ENCODE measurements around the gene CERKL.

CERKL gene

GRCh38 chr2:181573140-181573736 lies 83.7 kb downstream of the CERKL start:
- no peak for DNase-seq

GRCh38 chr2:181570833-181571661 lies 85.9 kb downstream of the CERKL start:
- DNase-seq = no peak

DNA sequence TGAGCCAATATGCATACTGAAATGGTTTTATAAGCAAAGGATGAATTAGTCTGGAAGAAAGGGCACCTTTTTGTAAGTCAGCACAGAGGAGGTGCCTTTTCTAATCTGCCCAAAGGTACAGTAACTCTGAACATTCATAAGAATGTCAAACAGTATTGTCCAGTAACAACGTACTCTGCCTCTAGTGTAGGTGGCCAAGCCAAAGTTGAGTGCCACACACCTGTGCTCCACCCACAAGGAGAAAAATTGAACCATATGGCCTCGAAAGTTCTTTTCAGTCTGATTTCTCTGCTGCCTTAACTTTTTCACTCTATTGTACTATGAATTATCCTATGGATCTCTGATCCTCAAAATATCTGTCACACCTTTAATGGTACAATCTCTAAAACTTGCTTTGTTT lies 86.8 kb downstream of the CERKL start:
- no peak for DNase-seq

DNA sequence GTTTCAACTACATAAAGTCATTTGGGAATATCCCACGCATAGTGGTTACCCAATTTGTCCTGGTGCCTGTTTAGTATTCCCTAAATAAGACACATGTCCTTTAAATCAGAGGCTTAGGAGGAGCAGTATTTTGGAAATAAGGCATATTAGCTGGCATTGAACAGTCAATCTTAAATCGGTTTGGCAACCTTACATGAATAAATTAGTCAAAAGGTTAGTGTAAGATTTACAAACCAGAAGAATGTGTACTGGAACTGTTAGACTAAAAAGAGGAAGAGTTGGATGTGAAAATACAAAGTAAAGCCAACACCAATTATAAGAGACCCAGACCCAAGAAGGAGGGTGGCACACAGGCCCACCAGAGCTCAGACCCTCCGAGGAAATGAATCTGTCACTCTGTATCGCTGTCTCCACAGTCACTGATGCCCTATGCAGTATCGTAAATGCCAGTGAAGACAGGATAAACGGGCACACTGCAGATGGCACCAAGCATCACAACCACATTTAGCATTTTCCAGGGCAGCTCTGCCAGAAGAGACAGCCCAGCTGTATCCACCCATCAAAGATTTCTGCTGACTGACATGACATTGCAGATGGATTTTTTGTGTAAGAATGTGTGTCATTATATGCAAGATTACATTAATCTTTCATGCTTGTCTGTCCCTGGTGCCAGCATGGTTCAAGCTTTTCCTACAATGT lies 90.4 kb downstream of the CERKL start:
- DNase-seq = no peak

GRCh38 chr2:181563101-181563692 lies 93.7 kb downstream of the CERKL start:
- DNase-seq = no peak

DNA sequence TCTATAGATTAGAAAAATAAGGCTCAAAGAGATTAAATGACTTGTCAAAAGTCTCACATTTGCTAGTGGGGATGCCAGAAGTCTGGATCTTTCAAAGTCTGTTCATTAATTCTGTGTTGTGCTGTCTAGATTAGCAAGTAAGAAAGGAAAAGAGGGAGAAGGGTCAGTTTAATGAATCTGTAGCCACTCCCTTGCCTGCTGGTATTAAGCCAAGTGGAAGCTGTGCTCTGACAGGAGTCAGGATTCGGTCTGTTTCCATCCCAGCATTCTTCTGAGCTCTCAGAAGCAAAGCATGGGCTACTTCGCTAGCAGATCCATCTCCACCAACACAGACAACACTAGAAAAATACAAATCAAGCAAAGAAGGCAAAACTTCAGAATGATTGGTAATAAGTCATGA lies 98.5 kb downstream of the CERKL start:
- DNase-seq = no peak

DNA sequence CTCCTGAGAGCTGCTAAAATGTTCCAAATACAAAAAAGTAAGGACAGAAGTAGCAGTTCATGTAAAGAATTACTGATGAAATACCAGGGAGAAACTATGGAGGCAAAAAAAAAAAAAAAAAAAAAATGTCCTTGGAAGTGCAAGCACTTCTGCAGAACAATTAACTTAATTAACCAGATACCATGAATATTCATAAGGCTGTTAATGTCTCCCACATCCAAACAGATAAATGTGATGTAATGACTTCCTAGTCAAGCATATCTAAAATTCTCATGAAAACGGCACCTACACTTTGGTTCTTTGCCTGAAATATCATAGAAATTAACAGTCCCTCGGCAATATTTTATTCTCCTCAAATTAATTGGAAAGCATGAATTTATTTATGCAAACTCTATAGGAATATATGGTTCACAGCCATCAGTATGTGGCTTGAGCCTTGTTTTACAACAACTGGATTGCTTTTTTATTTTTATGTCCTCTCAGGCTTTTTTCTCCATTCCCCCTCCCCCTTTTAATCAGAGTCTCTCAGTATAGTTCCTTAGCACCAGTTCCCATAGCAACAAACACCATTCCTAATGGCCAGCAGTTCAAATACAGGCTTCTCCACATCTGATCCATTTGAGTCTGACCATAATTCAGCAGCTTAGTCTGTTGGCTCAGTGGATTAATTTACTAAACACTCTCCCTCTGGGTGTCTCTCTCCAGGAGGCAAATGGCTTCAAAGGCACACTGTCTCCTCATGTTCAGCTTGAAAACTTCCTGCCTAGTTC lies 102.7 kb downstream of the CERKL start:
- peak; percentile 77 for DNase-seq

GRCh38 chr2:181553244-181553643 lies 103.7 kb downstream of the CERKL start:
- DNase-seq = no peak

DNA sequence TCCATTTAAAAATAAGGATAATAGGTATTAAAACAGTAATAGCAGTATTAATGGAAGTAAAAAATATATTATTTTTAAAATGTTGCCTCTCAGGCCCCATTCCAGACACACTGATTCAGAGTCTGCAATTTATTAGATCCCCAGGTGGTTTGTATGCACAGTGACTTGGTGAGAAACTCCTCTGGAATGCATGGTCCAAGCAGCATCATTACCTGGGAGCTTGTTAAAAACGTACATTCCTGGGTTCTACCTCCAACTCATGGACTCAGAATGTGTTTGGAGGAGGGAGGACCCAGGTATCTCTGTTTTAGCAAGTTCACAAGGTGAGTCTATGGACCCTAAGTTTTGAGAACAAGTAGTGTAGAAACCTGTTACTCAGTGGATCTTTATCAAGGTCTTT lies 104.1 kb downstream of the CERKL start:
- no peak for DNase-seq

- DNase-seq = no peak
Observed at GRCh38 chr2:181546086-181546485, 110.8 kb downstream of the CERKL start.

GRCh38 chr2:181542170-181542569 lies 114.7 kb downstream of the CERKL start:
- DNase-seq = no peak

GRCh38 chr2:181540421-181540820 lies 116.5 kb downstream of the CERKL start:
- DNase-seq = no peak

- no peak for DNase-seq
Observed at GRCh38 chr2:181536730-181537129, 120.2 kb downstream of the CERKL start.

GRCh38 chr2:181528441-181528840 lies 128.5 kb downstream of the CERKL start:
- DNase-seq = no peak

DNA sequence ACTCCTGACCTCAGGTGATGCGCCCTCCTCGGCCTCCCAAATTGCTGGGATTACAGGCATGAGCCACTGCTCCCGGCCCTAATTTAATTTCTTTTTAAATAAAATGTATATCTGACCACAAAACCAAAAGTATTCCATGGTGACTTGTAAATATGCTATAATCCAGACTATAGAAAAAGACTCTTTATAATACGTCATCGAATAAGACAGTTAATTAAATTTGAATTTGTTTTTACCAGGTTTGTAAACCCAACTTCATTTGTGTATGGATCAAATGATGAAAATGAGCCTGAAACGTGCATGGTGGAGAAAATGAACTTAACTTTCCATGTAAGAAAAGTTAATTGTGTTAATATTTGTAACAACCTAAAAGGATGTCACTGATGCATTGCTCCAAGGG lies 129.8 kb downstream of the CERKL start:
- no peak for DNase-seq

- no peak for DNase-seq
Observed at GRCh38 chr2:181526014-181526413, 130.9 kb downstream of the CERKL start.

- no peak for DNase-seq
Observed at GRCh38 chr2:181523756-181524155, 133.1 kb downstream of the CERKL start.

DNA sequence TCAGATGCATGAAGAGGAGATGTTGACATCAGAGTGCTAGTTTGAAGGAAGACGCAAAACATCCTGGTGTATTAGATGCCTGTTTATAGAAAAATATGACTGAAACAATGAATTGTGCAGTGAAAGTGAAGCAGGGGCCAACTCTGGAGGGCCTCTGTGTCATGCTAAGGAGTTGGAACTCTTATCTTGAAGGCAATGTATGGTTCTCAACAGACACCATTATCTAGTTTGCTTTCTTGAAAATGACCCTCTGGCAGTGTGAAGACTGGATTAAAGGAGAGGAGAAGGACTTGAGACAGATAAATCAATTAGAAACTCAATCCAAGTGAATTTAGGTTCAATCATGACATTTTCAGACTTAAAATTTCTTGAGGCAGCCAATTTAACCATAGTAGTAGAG lies 136.7 kb downstream of the CERKL start:
- no peak for DNase-seq

DNA sequence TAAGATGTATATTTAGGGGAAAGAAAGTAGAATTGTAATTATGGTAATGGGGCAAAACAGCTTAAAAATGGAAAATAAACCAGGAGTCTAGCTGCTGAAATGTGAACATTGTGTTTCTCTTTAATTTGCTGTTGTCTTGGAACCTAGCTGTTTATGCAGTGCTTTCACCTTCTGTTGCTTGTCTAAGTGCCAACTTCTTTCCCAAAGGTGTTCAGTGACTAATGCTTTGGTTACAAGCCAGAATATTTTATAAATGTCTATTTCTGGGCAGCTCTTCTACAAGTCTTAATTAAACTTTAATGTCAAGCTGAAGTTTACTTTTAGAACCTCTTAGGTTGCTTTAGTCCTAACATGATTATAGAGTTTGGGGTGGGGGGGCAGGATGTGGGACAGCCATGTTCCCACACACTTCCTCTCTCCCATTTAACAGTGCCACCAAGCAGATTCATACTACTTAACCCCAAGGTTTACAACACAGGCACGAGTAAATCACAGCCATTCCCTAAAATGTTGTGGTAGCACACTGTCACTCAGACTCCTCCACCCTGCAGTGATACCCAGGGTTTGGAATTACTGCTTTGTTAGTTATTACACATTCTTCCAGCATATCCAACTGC lies 139.1 kb downstream of the CERKL start:
- DNase-seq = no peak

- DNase-seq = no peak
Observed at GRCh38 chr2:181516992-181517391, 139.9 kb downstream of the CERKL start.

- DNase-seq = no peak
Observed at GRCh38 chr2:181515719-181516118, 141.2 kb downstream of the CERKL start.

- no peak for DNase-seq
Observed at GRCh38 chr2:181500201-181500600, 156.7 kb downstream of the CERKL start.
